ENCODE results near the gene FOXJ3.

The FOXJ3 gene

DNA sequence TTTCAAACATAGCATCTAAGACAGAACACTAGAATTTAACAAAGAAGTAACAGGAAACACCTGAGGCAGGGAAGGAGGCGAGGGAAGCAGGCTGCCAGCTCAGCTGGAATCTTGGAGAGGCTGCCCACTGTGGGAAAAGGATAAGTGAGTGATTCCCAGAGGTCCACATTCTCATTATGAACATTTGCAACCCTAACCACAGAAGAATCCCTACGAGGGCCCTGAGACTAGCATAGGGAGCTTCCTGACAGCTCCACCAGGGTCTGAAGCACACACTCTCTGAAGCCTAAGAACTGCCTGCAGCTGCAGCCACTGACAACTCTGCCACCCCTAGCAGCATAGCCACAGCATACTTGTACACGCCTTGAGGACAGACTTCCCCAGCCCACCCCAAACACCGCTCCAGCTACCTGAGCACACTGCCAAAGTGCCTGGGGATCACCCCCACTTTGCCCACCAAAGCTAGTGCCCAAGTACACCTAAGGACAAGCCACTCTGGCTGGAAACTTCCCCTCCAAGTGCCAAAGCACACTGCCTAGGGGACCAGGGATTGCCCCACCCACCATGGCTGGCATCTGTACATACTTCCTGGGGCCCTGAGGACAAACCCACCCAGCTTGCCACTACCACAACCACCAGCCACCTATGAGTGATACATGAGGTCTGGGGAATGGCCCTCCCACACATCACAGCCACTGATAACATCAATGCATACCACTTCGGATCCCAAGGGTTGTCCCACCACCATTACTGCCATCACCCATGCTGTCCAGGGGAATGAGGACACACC lies 93.9 kb downstream of the FOXJ3 start:
- TF ChIP-seq FOXP2 (optimal IDR thresholded peaks at IDR 0.05; ENCODE audit: control extremely low read depth, extremely low read length, insufficient read depth) (no peak), EZH2 (IDR thresholded peaks at IDR 0.05) (no peak), POLR2AphosphoS5 (IDR thresholded peaks at IDR 0.05; ENCODE audit: borderline replicate concordance, low read depth, low read length) (no peak)
- H3K36me3 ChIP-seq (ENCODE audit: insufficient read depth, low read length), result peaks cover 44% of the 10 kb centered on the region
- H3K4me3 ChIP-seq, result no peak overlapping the region
- no peak for DNase-seq (ENCODE audit: low read depth, low spot score)
- no peak overlapping the region for H3K9ac ChIP-seq (ENCODE audit: insufficient read length)
- H3K9me3 ChIP-seq (ENCODE audit: low read depth, low read length), result peaks cover 11% of the 10 kb centered on the region; the same call in 1 of the 2 replicates
- H3K27ac ChIP-seq, result no peak overlapping the region

DNA sequence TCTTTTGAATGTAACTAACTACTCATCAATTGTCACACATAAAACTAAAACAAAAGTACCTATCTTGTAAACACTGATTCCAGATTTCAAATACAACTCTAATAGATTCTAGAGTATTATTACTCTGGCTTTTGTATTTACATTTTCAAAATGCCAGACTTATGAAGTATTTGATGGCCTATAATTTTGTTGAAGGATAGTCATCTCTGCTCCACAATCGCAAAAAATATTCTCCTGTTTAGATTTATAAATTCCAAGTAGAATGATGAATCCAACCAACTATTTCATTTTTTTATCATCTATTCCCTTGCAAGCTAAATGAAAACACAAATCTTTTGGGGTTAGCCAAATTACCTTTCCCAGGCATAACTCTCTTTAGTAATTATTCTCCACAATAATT lies 95.5 kb downstream of the FOXJ3 start:
- no peak overlapping the region for H3K9ac ChIP-seq (ENCODE audit: insufficient read length)
- H3K9me3 ChIP-seq (ENCODE audit: low read depth, low read length), result peaks cover 11% of the 10 kb centered on the region; the same call in 1 of the 2 replicates
- TF ChIP-seq POLR2AphosphoS5 (IDR thresholded peaks at IDR 0.05; ENCODE audit: borderline replicate concordance, low read depth, low read length), result no peak
- TF ChIP-seq EZH2 (IDR thresholded peaks at IDR 0.05), result no peak
- no peak overlapping the region for H3K4me3 ChIP-seq
- peaks cover 42% of the 10 kb centered on the region for H3K36me3 ChIP-seq (ENCODE audit: insufficient read depth, low read length)
- DNase-seq (ENCODE audit: low read depth, low spot score), result no peak
- no peak overlapping the region for H3K27ac ChIP-seq

DNA sequence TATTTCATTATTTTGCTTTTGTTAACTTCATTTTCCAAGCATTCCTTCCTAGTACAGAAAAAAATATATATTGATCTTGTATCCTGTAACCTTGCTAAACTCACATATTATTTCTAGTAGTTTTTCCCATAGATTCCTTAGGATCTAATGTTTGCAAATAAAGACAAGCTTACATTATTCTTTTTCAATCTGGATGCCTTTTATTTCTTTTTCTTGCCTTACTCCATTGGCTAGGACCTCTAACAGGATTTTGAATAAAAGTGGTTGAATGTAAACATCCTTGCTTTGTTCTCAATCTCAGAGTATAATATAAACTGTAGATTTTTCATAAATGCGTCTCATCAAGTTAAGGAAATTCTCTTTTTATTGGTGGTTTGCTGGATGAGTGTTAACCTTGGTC lies 96.0 kb downstream of the FOXJ3 start:
- Histone ChIP-seq H3K27ac (no peak overlapping the region), H3K4me3 (no peak overlapping the region), H3K9ac (ENCODE audit: insufficient read length) (no peak overlapping the region), H3K36me3 (ENCODE audit: insufficient read depth, low read length) (peaks cover 37% of the 10 kb centered on the region), H3K9me3 (ENCODE audit: low read depth, low read length) (peaks cover 11% of the 10 kb centered on the region; the same call in 1 of the 2 replicates)
- DNase-seq (ENCODE audit: low read depth, low spot score), result no peak
- no peak for TF ChIP-seq FOXP2 (optimal IDR thresholded peaks at IDR 0.05; ENCODE audit: control extremely low read depth, extremely low read length, insufficient read depth)
- no peak for TF ChIP-seq EZH2 (IDR thresholded peaks at IDR 0.05)
- TF ChIP-seq POLR2AphosphoS5 (IDR thresholded peaks at IDR 0.05; ENCODE audit: borderline replicate concordance, low read depth, low read length), result no peak

DNA sequence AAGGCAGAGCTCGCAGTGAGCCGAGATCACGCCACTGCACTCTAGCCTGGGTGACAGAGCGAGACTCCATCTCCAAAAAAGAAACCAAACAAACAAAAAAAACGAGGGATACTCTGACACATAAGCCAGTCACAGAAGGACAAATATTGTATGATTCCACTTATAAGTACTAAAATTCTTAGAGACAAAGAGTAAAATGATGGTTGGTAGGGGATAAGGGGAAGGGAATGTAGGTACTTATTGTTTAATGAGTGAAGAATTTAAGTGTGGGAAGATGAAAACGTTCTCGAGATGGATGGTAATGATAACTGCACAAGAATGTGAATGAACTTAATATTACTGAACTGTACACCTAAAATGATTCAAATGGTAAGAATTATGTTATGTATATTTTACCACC lies 103.8 kb downstream of the FOXJ3 start:
- no peak overlapping the region for H3K4me3 ChIP-seq
- no peak overlapping the region for H3K9ac ChIP-seq (ENCODE audit: insufficient read length)
- TF ChIP-seq FOXP2 (optimal IDR thresholded peaks at IDR 0.05; ENCODE audit: control extremely low read depth, extremely low read length, insufficient read depth) (no peak), POLR2AphosphoS5 (IDR thresholded peaks at IDR 0.05; ENCODE audit: borderline replicate concordance, low read depth, low read length) (no peak), EZH2 (IDR thresholded peaks at IDR 0.05) (no peak)
- H3K36me3 ChIP-seq (ENCODE audit: insufficient read depth, low read length), result peaks cover 4% of the 10 kb centered on the region
- no peak overlapping the region for H3K27ac ChIP-seq
- H3K9me3 ChIP-seq (ENCODE audit: low read depth, low read length), result no peaks in the 10 kb centered on the region
- no peak for DNase-seq (ENCODE audit: low read depth, low spot score)

DNA sequence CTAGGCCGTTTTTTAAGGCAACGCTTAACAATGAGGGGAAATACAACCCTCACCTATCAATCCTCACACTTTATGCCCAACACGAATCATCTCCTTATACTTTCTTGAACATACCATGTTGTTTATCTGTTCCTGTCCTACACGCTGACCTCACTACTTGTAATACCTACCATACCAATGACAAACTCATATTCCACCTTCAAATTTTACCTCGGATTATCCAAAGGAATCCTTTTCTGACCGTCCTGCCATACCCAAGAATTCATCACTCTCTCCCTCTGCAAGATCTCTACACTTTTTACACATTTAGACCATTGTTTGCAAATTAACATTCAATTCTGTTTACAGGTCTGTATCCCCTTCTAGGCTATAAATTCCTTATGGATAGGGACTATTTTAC lies 106.1 kb downstream of the FOXJ3 start:
- DNase-seq (ENCODE audit: low read depth, low spot score), result no peak
- H3K9me3 ChIP-seq (ENCODE audit: low read depth, low read length), result no peaks in the 10 kb centered on the region
- no peak for TF ChIP-seq FOXP2 (optimal IDR thresholded peaks at IDR 0.05; ENCODE audit: control extremely low read depth, extremely low read length, insufficient read depth)
- no peak for TF ChIP-seq POLR2AphosphoS5 (IDR thresholded peaks at IDR 0.05; ENCODE audit: borderline replicate concordance, low read depth, low read length)
- TF ChIP-seq EZH2 (IDR thresholded peaks at IDR 0.05), result no peak
- H3K36me3 ChIP-seq (ENCODE audit: insufficient read depth, low read length), result peaks cover 4% of the 10 kb centered on the region; the same call in 1 of the 2 replicates
- no peak overlapping the region for H3K9ac ChIP-seq (ENCODE audit: insufficient read length)
- H3K4me3 ChIP-seq, result no peak overlapping the region
- no peak overlapping the region for H3K27ac ChIP-seq

DNA sequence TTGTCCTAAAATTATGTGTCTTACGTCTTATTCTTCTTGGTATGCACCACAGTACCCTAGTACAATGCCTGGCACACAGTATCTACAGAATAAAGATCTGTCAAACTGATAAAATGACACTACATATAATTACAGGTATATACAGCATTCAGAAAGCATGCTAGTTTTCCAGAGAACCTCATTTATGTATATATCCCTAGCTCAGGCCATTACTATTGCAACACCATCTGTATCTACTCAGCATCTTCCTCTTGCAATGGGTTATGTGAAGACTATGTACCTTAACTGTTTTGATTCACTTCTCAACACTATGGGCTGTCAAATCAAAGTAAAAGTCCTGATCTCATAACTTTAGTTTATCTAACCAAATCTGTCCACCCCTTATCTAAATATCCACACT lies 112.0 kb downstream of the FOXJ3 start:
- TF ChIP-seq POLR2AphosphoS5 (IDR thresholded peaks at IDR 0.05; ENCODE audit: borderline replicate concordance, low read depth, low read length), result no peak
- TF ChIP-seq EZH2 (IDR thresholded peaks at IDR 0.05), result no peak
- TF ChIP-seq FOXP2 (optimal IDR thresholded peaks at IDR 0.05; ENCODE audit: control extremely low read depth, extremely low read length, insufficient read depth), result no peak
- Histone ChIP-seq H3K9ac (ENCODE audit: insufficient read length) (no peak overlapping the region), H3K27ac (no peak overlapping the region), H3K36me3 (ENCODE audit: insufficient read depth, low read length) (peaks cover 4% of the 10 kb centered on the region; the same call in 1 of the 2 replicates), H3K9me3 (ENCODE audit: low read depth, low read length) (no peaks in the 10 kb centered on the region), H3K4me3 (no peak overlapping the region)
- no peak for DNase-seq (ENCODE audit: low read depth, low spot score)

DNA sequence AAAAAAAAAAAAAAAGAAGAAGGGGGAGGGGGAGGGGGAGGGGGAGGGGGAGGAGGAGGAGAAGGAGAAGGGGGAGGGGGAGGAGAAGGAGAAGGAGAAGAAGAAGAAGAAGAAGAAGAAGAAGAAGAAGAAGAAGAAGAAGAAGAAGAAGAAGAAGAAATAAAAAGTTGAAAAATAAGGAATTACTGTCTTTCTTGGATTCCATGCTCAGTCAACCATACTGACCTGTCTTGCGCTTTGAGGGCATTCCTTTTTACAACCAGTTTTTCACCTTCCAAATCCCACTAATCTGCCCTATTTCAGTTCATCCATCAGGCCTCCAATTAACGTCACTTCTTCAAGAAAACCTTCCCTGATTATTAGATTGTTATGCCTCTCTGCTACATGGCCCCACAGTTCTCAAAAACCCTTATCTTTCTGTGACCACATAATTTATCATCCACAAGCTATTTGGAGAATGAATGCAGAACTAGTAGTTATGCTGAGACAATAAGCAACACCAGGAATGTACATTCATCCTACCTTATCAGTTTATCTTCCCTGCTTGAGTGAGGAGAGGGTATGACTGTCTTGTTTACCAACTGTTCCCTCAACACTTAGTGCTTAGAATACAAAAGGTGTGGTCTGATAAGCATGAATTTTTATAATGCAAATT lies 113.0 kb downstream of the FOXJ3 start:
- Histone ChIP-seq H3K9me3 (ENCODE audit: low read depth, low read length) (no peaks in the 10 kb centered on the region), H3K27ac (no peak overlapping the region), H3K4me3 (no peak overlapping the region), H3K9ac (ENCODE audit: insufficient read length) (no peak overlapping the region), H3K36me3 (ENCODE audit: insufficient read depth, low read length) (no peaks in the 10 kb centered on the region)
- no peak for DNase-seq (ENCODE audit: low read depth, low spot score)
- no peak for TF ChIP-seq POLR2AphosphoS5 (IDR thresholded peaks at IDR 0.05; ENCODE audit: borderline replicate concordance, low read depth, low read length)

DNA sequence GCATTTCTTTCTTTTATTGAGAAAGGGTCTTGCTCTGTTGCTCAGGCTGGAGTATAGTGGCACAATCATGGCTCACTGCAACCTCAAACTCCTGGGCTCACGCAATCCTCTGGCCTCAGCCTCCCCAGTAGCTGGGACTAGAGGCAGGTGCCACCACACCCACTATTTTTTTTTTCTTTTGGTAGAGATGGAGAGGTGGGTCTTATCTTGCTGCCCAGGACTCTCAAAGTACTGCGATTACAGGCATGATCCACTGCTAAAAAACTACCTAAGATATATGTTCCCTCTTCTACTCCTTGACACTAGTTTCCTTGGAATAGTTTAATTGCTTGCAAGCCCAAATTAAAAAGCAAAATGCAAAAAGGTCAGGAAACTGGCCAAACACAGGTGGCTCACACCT lies 113.6 kb downstream of the FOXJ3 start:
- no peaks in the 10 kb centered on the region for H3K9me3 ChIP-seq (ENCODE audit: low read depth, low read length)
- no peak overlapping the region for H3K27ac ChIP-seq
- no peaks in the 10 kb centered on the region for H3K36me3 ChIP-seq (ENCODE audit: insufficient read depth, low read length)
- TF ChIP-seq FOXP2 (optimal IDR thresholded peaks at IDR 0.05; ENCODE audit: control extremely low read depth, extremely low read length, insufficient read depth) (no peak), POLR2AphosphoS5 (IDR thresholded peaks at IDR 0.05; ENCODE audit: borderline replicate concordance, low read depth, low read length) (no peak), EZH2 (IDR thresholded peaks at IDR 0.05) (no peak)
- H3K4me3 ChIP-seq, result no peak overlapping the region
- no peak for DNase-seq (ENCODE audit: low read depth, low spot score)
- H3K9ac ChIP-seq (ENCODE audit: insufficient read length), result no peak overlapping the region
